HG03196 (cell line): ENCODE measurements around the gene SLC13A5.
"Not testable (repeated sequence)": the region's sequence is repeated elsewhere in the genome, so short reads cannot be mapped to it uniquely, and the experiment has no call there.

Experiments used
- ATAC-seq: cut with Tn5 transposase; IDR thresholded peaks from one replicate; pipeline ENCODE4 v1.9.1; 2021; ENCODE audit not compliant: unreplicated experiment

SLC13A5 gene

DNA sequence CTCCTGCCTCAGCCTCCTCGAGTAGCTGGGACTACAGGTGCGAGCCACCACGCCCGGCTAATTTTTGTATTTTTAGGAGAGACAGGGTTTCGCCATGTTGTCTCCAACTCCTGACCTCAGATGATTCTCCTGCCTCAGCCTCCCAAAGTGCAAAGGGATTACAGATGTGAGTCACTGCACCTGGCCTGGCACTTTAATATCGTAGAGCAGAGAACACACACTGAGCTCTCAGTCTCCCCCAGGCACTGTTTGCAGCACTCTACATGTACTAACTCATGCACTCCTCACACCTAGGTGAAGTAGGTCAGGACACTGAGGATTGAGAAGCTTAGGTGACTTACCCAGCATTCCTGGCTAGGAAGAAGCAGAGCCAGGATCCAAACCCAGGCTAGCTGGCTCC lies 46.6 kb downstream of the SLC13A5 start:
- no peak for ATAC-seq

GRCh38 chr17:6666077-6666521 lies 47.1 kb downstream of the SLC13A5 start:
- ATAC-seq = no peak

DNA sequence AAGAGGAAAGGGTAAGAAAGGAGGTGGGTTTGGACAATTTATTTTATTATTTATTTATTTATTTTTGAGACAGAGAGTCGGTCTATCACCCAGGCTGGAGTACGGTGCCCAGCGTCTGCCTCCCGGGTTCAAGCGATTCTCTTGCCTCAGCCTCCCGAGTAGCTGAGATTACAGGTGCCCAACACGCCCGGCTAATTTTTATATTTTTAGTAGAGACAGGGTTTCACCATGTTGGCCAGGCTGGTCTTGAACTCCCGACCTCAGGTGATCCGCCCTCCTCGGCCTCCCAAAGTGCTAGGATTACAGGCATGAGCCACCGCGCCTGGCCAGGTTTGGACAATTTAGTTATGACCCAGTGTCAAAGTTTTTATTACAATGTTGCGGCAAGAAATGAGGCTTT lies 50.0 kb downstream of the SLC13A5 start:
- not testable (repeated sequence) for ATAC-seq

DNA sequence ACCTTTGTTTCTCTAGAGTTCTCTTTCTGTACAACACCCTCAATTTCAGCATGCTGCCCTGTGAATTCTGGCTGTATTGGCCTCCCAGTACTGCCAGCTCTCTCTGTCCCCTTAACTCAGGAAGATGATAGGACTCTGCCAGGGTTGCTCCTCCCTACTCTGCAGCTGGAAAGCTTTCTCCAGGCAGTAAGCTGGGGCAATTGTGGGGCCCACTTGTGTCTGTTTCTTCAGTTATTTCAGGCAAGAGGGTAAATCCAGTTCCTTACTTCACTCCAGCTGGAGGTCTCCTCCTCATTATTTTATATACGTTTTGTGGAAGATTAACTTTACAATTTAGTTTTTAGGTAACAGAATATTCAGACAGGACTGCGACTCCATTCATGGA lies 51.7 kb downstream of the SLC13A5 start:
- ATAC-seq = no peak

- peak; percentile 69 for ATAC-seq
Measured at GRCh38 chr17:6660805-6661463, 52.2 kb downstream of the SLC13A5 start.

- no peak for ATAC-seq
Measured at GRCh38 chr17:6660101-6660500, 53.1 kb downstream of the SLC13A5 start.

GRCh38 chr17:6658411-6658810 lies 54.8 kb downstream of the SLC13A5 start:
- ATAC-seq = not testable (repeated sequence)

DNA sequence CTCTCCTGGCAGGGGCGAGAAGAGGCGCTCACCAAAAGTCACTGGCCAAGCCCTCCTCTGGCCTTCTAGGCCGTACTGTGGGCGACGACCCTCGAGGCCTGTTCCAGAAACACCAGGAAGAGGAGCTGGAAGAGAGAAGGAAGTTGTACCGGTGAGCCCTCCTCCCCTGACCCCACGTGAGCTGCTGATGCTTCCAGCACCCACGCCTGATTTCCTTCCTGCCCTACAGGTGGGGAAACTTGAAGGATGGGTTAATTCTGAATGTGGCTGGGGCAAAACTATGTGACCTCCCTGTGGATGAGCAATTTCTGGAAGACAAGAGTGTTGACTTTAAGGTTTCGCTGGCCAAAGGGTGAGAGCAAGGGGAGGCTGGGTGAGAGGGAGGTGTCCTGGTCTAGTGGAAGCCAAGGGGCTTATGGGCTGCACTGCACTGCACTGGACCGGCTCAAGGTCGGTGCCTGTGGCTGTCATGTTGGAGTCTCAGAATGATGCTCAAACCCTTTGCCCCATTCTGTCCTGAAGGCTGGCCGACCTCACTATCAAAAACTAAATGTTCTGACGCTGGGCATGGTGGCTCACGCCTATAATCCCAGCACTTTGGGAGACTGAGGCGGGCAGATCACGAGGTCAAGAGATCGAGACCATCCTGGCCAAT lies 55.4 kb downstream of the SLC13A5 start:
- no peak for ATAC-seq

DNA sequence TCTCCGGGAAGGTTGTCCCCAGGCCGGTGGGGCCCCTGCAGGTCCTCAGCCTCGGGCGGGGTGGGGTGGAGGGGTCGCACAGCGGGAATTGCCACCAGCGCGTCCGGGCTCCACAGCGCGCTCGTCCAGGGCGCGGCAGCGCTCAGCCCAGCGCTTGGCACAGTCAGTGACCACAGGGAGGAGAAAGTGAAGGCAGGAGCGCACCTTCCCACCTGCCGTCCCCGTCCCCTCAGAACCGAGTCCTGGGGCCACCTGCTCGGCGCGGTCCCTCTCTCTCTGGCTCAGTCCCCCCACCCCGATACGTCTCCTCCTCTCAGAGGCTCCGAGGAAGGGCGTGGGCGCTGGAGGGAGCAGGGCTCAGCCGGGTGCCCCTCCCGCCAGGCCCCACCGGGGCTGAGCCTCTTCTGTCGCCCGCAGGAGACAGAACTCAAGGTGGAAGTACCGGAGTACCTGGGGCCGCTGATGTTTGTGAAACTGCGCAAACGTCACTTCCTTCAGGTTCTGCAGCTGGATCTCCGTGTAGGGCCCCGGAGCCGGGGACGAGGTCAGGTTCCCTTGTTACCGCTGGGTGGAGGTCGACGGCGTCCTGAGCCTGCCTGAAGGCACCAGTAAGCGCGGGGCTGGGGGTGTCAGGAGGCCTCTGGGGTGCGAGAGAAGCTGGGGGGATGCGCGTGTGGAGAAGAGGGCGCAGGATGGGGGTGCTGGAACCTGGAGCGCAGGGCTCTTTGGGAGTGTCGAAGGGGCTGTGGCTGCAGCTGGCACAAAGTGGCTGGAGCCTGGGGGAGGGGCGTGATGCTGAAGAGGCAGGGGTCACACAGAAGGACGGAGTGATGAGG lies 56.2 kb downstream of the SLC13A5 start:
- not testable (repeated sequence) for ATAC-seq

- ATAC-seq = not testable (repeated sequence)
Measured at GRCh38 chr17:6655732-6656361, 57.3 kb downstream of the SLC13A5 start.

GRCh38 chr17:6654841-6655731 lies 58.1 kb downstream of the SLC13A5 start:
- no peak for ATAC-seq

GRCh38 chr17:6651919-6652452 lies 61.2 kb downstream of the SLC13A5 start:
- no peak for ATAC-seq

DNA sequence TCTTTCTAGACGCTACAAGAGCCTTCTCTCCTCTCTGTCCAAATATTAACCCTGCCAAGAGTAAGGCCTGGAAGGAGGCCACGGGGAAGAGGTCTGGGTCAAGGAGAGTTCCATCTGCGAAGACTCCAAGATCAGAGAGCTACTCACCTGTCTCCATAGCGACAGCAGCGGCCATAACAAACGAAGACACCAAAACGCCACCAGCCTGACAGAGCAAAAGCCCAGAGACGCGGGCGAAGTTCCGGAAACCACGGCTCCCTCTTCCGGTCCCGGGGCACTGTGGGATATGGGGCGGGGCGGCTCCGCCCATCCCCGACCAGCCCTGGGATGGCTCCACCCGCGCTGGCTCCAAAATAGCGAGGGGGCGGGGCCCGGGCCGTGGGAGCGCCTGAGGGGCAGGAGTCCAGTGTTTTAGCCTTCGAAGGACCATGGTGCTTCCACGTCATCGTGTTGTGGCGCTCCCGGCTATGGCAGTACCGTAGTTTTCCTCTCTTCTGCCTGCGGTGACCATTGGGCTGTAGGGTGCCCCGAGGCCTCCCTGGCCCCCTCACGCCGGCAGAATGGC lies 61.7 kb downstream of the SLC13A5 start, which contains the start of the genes C17orf100 and MED31:
C17orf100 (plus strand) TSS at position 409 of the 565 bp plus-strand sequence; CDS start at position 561, 152 bp downstream.
MED31 (minus strand) TSS at position 252 of the 565 bp plus-strand sequence; CDS start at position 175, 77 bp downstream.
- ATAC-seq = peak; percentile 88

GRCh38 chr17:6648181-6648580 lies 65.0 kb downstream of the SLC13A5 start:
- no peak for ATAC-seq

- no peak for ATAC-seq
Measured at GRCh38 chr17:6643451-6644125, 69.6 kb downstream of the SLC13A5 start.

DNA sequence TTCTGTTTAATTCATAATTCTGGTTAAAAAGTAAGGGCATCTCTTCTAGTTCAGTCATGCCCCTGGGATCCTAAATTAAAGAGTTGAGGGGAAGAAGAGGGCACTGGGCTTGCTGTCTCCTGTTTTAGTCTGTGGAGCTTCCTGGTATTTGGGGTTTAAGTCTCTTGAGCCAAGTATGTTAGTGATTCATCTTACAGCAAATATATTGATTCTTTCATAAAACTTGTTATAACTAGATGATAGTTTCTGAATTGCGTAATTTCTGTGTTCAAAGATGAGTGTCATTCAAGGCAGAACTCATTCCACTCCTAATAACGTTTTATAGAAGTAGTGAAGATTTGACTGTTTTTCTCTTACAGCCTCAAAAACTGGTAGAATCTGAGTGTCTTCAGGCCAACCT lies 70.6 kb downstream of the SLC13A5 start:
- ATAC-seq = no peak

DNA sequence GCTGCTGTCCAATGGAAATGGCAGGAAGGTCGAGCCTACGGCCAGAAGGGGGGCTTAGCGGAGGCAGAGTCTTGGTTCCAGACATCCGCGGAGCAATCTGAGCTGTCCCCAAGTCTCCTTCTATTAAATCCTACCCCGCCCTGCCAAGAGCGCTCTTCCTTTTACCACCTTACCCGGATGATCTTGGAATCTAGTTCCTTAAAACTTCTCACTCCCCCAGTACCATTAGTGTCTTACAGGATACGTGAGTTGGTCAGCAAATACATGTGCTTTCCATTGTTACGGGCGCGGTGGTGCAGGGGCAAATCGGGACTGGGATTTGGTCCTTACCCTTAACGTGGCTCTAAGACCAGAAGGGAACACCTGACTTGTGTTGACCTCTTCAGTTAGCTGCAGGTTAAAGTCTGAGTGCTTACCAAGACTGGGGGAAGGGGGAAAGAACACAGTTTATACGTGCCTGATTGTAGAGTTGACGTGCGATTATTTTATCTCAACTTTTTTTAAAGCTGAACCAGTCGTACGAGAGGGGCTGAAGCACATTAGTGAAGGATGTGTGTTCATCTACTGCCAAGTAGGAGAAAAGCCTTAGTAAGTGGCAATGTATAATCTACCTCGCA lies 71.8 kb downstream of the SLC13A5 start:
- peak; percentile 7 for ATAC-seq

GRCh38 chr17:6640536-6641246 lies 72.5 kb downstream of the SLC13A5 start, which contains the start of the genes KIAA0753 and TXNDC17:
TSS of gene KIAA0753 (minus strand) at chr17:6640711. CDS start at chr17:6635103, 5,608 bp downstream.
TSS of gene TXNDC17 (plus strand) at chr17:6641060. CDS start at chr17:6641083, 23 bp downstream.
- ATAC-seq = peak; percentile 88
